GM10266 (cell line): ENCODE measurements around the gene IFNLR1.

Experiments
- DNase-seq: peaks from one replicate; pipeline ENCODE4 v3.0.0; 2012; ENCODE audit errors: extremely low spot score
- CTCF ChIP-seq: IDR thresholded peaks from 2 replicates; pipeline ENCODE4 v1.5.1; 2012; ENCODE audit warnings: mild to moderate bottlenecking, low read depth; ENCODE audit not compliant: control insufficient read depth, insufficient read depth; ENCODE audit errors: missing control alignments

The IFNLR1 gene

GRCh38 chr1:24224761-24225160 is 37.7 kb upstream of the IFNLR1 start:
- no peak for DNase-seq
- TF ChIP-seq CTCF: no peak

GRCh38 chr1:24224086-24224485 is 37.0 kb upstream of the IFNLR1 start:
- no peak for DNase-seq
- TF ChIP-seq CTCF: no peak

GRCh38 chr1:24222793-24223192 is 35.7 kb upstream of the IFNLR1 start:
- no peak for DNase-seq
- no peak for TF ChIP-seq CTCF

- DNase-seq: no peak
- TF ChIP-seq CTCF: no peak
Observed at GRCh38 chr1:24222008-24222605, 35.0 kb upstream of the IFNLR1 start.

GRCh38 chr1:24221246-24221645 is 34.2 kb upstream of the IFNLR1 start:
- DNase-seq: no peak
- no peak for TF ChIP-seq CTCF

- DNase-seq: no peak
- no peak for TF ChIP-seq CTCF
Observed at GRCh38 chr1:24216276-24217074, 29.4 kb upstream of the IFNLR1 start.

- no peak for TF ChIP-seq CTCF
- DNase-seq: no peak
Observed at GRCh38 chr1:24215226-24215814, 28.2 kb upstream of the IFNLR1 start.
